ENCODE data around the gene FYCO1. TPM values are rescaled to one million over a fixed set of nuclear protein-coding genes. Genes with fewer than 3 reads are reported as not detected.

Gene FYCO1
- total RNA-seq, 6 donors from 2014 or later, result 37.5 to 84.9 (median 45.3) TPM

GRCh38 chr3:46025139-46025538, 29.5 kb upstream of the FYCO1 start:
- Histone ChIP-seq H3K27ac (no peak overlapping the region), H3K9me3 (peaks cover 0 to 4% (median 0%) of the 10 kb centered on the region in 4 donors), H3K27me3 (no peaks in the 10 kb centered on the region), H3K4me3 (no peak overlapping the region), H3K4me1 (no peaks in the 10 kb centered on the region), H3K36me3 (no peaks in the 10 kb centered on the region)
- TF ChIP-seq EP300 (IDR thresholded peaks at IDR 0.05) (no peak), POLR2AphosphoS5 (IDR thresholded peaks at IDR 0.05) (no peak), CTCF (IDR thresholded peaks at IDR 0.05) (no peak), POLR2A (IDR thresholded peaks at IDR 0.05) (no peak)
- no peak for DNase-seq
- ATAC-seq (ENCODE audit: low FRiP score in 2 of 2), result no peak
- WGBS, 2 donors, result 79 to 88% methylated on average over 1 of the region's 1 CpG

GRCh38 chr3:46024131-46024530, 28.5 kb upstream of the FYCO1 start:
- Histone ChIP-seq H3K9me3 (peaks cover 0 to 4% (median 0%) of the 10 kb centered on the region in 4 donors), H3K36me3 (no peaks in the 10 kb centered on the region), H3K27me3 (no peaks in the 10 kb centered on the region), H3K4me1 (no peaks in the 10 kb centered on the region), H3K4me3 (no peak overlapping the region), H3K27ac (peak overlapping the region in 1 of 4 donors; percentile 10)
- WGBS, 2 donors, result 50 to 58% methylated on average over 3 of the region's 3 CpGs
- DNase-seq (no peak), ATAC-seq (ENCODE audit: low FRiP score in 2 of 2) (no peak)
- TF ChIP-seq CTCF (IDR thresholded peaks at IDR 0.05) (no peak), POLR2AphosphoS5 (IDR thresholded peaks at IDR 0.05) (no peak), EP300 (IDR thresholded peaks at IDR 0.05) (no peak), POLR2A (IDR thresholded peaks at IDR 0.05) (no peak)

GRCh38 chr3:46022909-46023785, 27.5 kb upstream of the FYCO1 start:
- H3K27me3 ChIP-seq, result no peaks in the 10 kb centered on the region
- H3K9me3 ChIP-seq, result peaks cover 0 to 4% (median 0%) of the 10 kb centered on the region in 4 donors
- peak in 1 of 2 donors; percentile 83 for DNase-seq
- no peak for ATAC-seq (ENCODE audit: low FRiP score in 2 of 2)
- no peaks in the 10 kb centered on the region for H3K36me3 ChIP-seq
- no peaks in the 10 kb centered on the region for H3K4me1 ChIP-seq
- no peak overlapping the region for H3K4me3 ChIP-seq
- no peak for TF ChIP-seq POLR2AphosphoS5 (IDR thresholded peaks at IDR 0.05)
- no peak for TF ChIP-seq CTCF (IDR thresholded peaks at IDR 0.05)
- no peak for TF ChIP-seq EP300 (IDR thresholded peaks at IDR 0.05)
- TF ChIP-seq POLR2A (IDR thresholded peaks at IDR 0.05), result no peak
- peak overlapping the region in 1 of 4 donors; percentile 10 for H3K27ac ChIP-seq
- WGBS, 2 donors, result 88 to 92% methylated on average over 34 of the region's 34 CpGs

DNA sequence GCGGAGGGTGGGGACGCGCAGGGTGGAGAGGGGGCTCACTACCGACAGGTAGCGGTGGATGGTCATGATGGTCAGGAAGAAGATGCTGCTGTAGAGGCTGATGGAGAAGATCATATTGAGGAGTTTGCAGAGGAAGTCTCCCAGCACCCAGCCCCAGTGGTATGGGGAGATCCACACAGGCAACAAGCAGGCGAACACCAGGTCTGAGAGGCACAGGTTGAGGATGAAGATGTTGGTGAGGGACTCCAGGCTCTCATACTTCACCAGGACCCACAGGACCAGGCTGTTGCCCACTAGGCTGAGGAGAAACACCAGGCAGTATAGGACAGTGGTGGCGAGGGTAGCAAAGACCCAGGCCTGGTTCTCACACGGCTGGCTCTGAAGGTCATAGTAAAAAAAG, 25.9 kb upstream of the FYCO1 start:
- Histone ChIP-seq H3K4me3 (no peak overlapping the region), H3K27ac (no peak overlapping the region), H3K9me3 (no peaks in the 10 kb centered on the region), H3K4me1 (no peaks in the 10 kb centered on the region), H3K27me3 (no peaks in the 10 kb centered on the region), H3K36me3 (no peaks in the 10 kb centered on the region)
- 92 to 98% methylated on average over 7 to 8 of the region's 8 CpGs for WGBS, 2 donors
- no peak for ATAC-seq (ENCODE audit: low FRiP score in 2 of 2)
- TF ChIP-seq CTCF (IDR thresholded peaks at IDR 0.05), result no peak
- TF ChIP-seq EP300 (IDR thresholded peaks at IDR 0.05), result no peak
- TF ChIP-seq POLR2A (IDR thresholded peaks at IDR 0.05), result no peak
- TF ChIP-seq POLR2AphosphoS5 (IDR thresholded peaks at IDR 0.05), result no peak
- no peak for DNase-seq
